Pancreas (tissue), 10 donors: Measurements from ENCODE around the gene KLRK1. TPM values are rescaled to one million over a fixed set of nuclear protein-coding genes. Genes with fewer than 3 reads are reported as not detected.
"Not testable (repeated sequence)": the region's sequence is repeated elsewhere in the genome, so short reads cannot be mapped to it uniquely, and the experiment has no call there.

Experiments used
- ATAC-seq, 4 donors: fragments of 200-7000 bp; cut with Tn5 transposase; one replicate each; pipeline versions ENCODE4 v1.8.0 to v1.9.1; 2020; ENCODE audit warnings: mild to moderate bottlenecking in 4 of 4, moderate library complexity in 4 of 4
- DNase-seq, 6 donors: peaks; one replicate each; pipeline ENCODE4 v3.0.0-alpha.2; 2020
- FAIRE-seq: peaks from 2 replicates; lab custom pipeline; 2012; peaks lifted over from hg19 to GRCh38; lab: Jason Lieb, UNC
- H3K27ac ChIP-seq, 4 donors: fragments of 200-600 bp; sonication (generic); 1 replicate in 3 of 4; 2 replicates in 1 of 4; pipeline versions ENCODE4 v1.5.0 to v1.8.0; 2020
- H3K27me3 ChIP-seq, 4 donors: fragments of 200-600 bp; one replicate each; pipeline ENCODE4 v1.8.0; 2021
- H3K36me3 ChIP-seq, 3 donors: fragments of 200-600 bp; sonication (generic) in 1 of 3; one replicate each; pipeline versions ENCODE4 v1.5.0 to v1.8.0; 2020 to 2021
- H3K4me1 ChIP-seq, 3 donors: fragments of 200-600 bp; one replicate each; pipeline ENCODE4 v1.8.0; 2021
- H3K4me3 ChIP-seq, 4 donors: fragments of 200-600 bp; sonication (generic) in 2 of 4; one replicate each; pipeline versions ENCODE4 v1.5.0 to v1.8.0; 2020 to 2021
- H3K9me3 ChIP-seq, 4 donors: fragments of 200-600 bp; one replicate each; pipeline ENCODE4 v1.8.0; 2021
- WGBS, 2 donors: extraction: QIAGEN DNeasy Blood & Tissue Kit; methylation state at CpG; one replicate each; pipeline ENCODE4 v1.1.7; 2013; 5-methylcytosine and 5-hydroxymethylcytosine counted together
- intact Hi-C, 3 donors: fragments of 100-400 bp; cut with DNase I; formaldehyde crosslinking; loops; one replicate each; pipeline versions ENCODE4 v1.11.1 to v1.14.2; 2022
- polyA plus RNA-seq, 2 donors: library from polyadenylated mRNA; stranded (reverse); fragments of 200-250 nt; gene quantifications; one replicate each; pipeline ENCODE4 v1.2.3, GENCODE V29; 2013
- total RNA-seq, 6 donors: library from RNA; stranded (reverse); fragmentation: NEBNext Ultra II Directional in 4 of 6; extraction: Animal tissue kit (Norgen Biotek cat#: 25700) in 4 of 6; gene quantifications; one replicate each; pipeline versions ENCODE4 v1.2.1 to v1.2.4, GENCODE V29; 2021 to 2023
- TF ChIP-seq, protein P1 (sequence below), 4 donors: fragments of 200-600 bp; sonication (generic) in 3 of 4; IDR thresholded peaks; one replicate each; pipeline versions ENCODE4 v1.5.0 to v1.8.0; 2021; ENCODE audit warnings: antibody characterized with exemption in 4 of 4
- donor health status: healthy with polysubstance abuse.
- donor health status: DM: no; HTN: no; CAD: no; lungs with moderate emphysema.
- donor health status: DM: no; HTN: no; CAD: no.
- donor health status: control.
- donor health status: control.
- donor health status: Bipolar disorder and iron deficiency.
- donor health status: DM: yes; HTN: yes; CAD: no.
- donor health status: DM: no; HTN: no; CAD: no.
- donor health status: DM: no; HTN: no; CAD: no.
- donor health status: DM: yes; HTN: yes; CAD: no.

KLRK1 gene
- total and polyA plus RNA-seq, 8 donors = 0.32 to 1.1 (median 0.69) TPM; not detected in 1

DNA sequence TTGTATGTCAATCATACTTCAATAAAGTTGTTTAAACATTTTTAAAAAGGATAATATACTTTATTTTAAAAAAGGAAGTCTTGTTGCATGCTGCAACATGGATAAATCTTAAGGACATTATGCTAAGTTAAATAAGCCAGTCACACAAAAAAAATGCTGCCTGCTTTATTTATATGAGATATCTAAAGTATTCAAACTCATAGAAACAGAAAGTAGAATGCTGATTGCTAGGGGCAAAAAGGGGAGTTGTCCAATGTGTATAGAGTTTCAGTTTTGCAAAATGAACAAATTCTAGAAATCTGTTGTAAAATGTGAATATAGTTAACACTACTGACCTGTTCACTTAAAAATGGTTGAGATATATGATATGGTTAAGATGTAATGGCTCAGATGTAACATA lies 11.0 kb upstream of the KLRK1 start:
- FAIRE-seq (no peak), ATAC-seq (no peak), DNase-seq (no peak)
- no peak overlapping the region for H3K27ac ChIP-seq
- H3K9me3 ChIP-seq = no peaks in the 10 kb centered on the region
- no peaks in the 10 kb centered on the region for H3K4me1 ChIP-seq
- no peaks in the 10 kb centered on the region for H3K36me3 ChIP-seq
- TF ChIP-seq, protein P1, sequence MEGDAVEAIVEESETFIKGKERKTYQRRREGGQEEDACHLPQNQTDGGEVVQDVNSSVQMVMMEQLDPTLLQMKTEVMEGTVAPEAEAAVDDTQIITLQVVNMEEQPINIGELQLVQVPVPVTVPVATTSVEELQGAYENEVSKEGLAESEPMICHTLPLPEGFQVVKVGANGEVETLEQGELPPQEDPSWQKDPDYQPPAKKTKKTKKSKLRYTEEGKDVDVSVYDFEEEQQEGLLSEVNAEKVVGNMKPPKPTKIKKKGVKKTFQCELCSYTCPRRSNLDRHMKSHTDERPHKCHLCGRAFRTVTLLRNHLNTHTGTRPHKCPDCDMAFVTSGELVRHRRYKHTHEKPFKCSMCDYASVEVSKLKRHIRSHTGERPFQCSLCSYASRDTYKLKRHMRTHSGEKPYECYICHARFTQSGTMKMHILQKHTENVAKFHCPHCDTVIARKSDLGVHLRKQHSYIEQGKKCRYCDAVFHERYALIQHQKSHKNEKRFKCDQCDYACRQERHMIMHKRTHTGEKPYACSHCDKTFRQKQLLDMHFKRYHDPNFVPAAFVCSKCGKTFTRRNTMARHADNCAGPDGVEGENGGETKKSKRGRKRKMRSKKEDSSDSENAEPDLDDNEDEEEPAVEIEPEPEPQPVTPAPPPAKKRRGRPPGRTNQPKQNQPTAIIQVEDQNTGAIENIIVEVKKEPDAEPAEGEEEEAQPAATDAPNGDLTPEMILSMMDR (IDR thresholded peaks at IDR 0.05) = no peak
- H3K4me3 ChIP-seq = no peak overlapping the region
- no peaks in the 10 kb centered on the region for H3K27me3 ChIP-seq
- intact Hi-C loops = no loop called here

DNA sequence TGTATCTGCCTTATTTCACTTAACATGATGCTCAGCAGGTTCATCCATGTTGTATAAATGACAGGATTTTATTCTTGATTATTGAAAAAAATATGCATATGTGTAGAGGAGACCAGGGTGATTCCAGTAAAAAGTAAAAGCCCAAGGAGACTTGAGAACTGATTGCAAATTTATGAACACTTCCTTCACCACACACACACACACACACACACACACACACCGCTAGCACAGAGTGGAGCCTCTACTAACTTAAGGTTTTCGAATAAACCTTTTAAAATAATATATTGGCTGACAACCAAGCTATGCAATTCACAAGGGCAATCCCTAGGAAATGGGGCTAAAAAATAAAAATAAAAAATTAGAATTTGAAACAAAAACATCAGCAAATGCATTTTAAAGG lies 8.3 kb upstream of the KLRK1 start:
- no peak for FAIRE-seq
- no peak overlapping the region for H3K4me3 ChIP-seq
- no peak for ATAC-seq
- DNase-seq = no peak
- no peaks in the 10 kb centered on the region for H3K9me3 ChIP-seq
- intact Hi-C loops = no loop called here
- no peaks in the 10 kb centered on the region for H3K27me3 ChIP-seq
- TF ChIP-seq, protein P1 (IDR thresholded peaks at IDR 0.05) = no peak
- WGBS, 2 donors = 77 to 83% methylated on average over 2 of the region's 2 CpGs
- H3K36me3 ChIP-seq = no peaks in the 10 kb centered on the region
- H3K4me1 ChIP-seq = no peaks in the 10 kb centered on the region
- no peak overlapping the region for H3K27ac ChIP-seq

DNA sequence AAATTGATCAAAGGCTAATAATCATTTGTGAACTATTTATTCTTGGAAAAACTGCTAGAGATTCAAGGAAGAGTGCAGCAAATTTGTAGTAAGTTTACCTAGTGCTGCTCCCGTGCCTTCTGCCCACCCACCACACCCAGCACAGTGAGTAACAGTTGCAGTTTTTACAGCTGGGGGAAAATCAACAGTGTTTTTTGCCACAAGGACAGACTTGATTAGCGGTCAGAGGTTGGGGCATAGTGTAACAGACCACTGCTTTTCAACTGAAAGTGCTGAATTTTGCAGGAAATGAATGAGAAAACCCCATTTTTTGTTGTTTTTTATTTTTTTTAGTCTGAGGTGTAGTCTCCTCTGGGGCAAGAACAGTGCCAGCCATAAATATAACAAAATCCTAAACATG lies 7.5 kb upstream of the KLRK1 start:
- H3K27me3 ChIP-seq = no peaks in the 10 kb centered on the region
- no peaks in the 10 kb centered on the region for H3K4me1 ChIP-seq
- intact Hi-C loops = no loop called here
- TF ChIP-seq, protein P1 (IDR thresholded peaks at IDR 0.05) = no peak
- no peak overlapping the region for H3K27ac ChIP-seq
- no peaks in the 10 kb centered on the region for H3K36me3 ChIP-seq
- DNase-seq (no peak), FAIRE-seq (no peak), ATAC-seq (no peak)
- no peaks in the 10 kb centered on the region for H3K9me3 ChIP-seq
- H3K4me3 ChIP-seq = no peak overlapping the region
- 44 to 78% methylated on average over 2 of the region's 2 CpGs for WGBS, 2 donors

DNA sequence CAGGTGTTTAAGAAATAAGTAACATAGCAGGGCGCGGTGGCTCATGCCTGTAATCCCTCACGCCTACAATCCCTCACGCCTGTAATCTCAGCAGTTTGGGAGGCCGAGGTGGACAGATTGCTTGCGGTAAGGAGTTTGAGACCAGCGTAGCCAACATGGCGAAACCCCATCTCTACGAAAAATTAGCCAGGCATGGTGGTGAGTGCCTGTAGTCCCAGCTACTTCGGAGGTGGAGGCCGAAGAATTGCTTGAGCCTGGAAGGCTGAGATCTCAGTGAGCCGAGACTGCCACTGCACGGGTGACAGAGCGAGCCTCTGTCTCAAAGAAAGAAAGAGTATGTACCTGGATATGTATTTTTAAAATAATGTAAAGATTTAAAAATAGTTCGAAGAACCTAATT lies 6.3 kb upstream of the KLRK1 start:
- H3K4me3 ChIP-seq, H3K9me3 ChIP-seq, DNase-seq, intact Hi-C loops, H3K27ac ChIP-seq, H3K27me3 ChIP-seq, FAIRE-seq, H3K36me3 ChIP-seq, ATAC-seq, H3K4me1 ChIP-seq: not testable (repeated sequence)
- 87 to 92% methylated on average over 15 of the region's 15 CpGs for WGBS, 2 donors

DNA sequence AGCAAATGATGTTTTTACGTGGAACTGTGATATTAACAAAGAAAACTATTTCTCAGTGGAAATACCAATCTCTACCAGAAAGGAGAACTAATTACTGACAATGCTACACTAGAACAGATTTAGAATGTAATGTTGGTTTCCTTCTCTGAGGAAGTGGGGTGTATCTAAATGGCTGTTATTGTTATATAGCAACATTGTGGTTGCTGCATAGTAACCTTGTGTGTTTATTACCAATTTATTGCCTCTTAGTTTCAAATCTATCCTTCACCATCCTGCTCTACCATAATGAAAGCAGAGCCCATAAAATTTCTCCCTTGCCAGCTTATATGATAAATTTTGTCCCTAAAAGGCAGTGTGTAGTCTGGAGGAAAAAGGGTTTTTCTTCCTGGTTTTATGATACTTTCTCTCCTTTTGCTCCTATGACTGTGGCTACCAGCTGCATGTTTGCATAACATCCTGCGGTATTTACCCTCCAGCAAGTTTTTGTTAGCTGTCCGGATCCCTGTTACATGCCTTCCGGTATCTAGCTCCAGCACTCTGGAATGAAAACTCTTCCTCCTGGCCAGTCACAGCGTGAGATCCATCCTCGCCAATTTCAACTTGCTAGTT lies 5.7 kb upstream of the KLRK1 start:
- Histone ChIP-seq H3K27ac (peak overlapping the region in 2 of 4 donors; percentile 5 to 42), H3K9me3 (no peaks in the 10 kb centered on the region), H3K36me3 (no peaks in the 10 kb centered on the region), H3K4me3 (no peak overlapping the region), H3K27me3 (no peaks in the 10 kb centered on the region), H3K4me1 (no peaks in the 10 kb centered on the region)
- intact Hi-C loops = no loop called here
- FAIRE-seq (peak; percentile 91), DNase-seq (no peak), ATAC-seq (peak; percentile 50 to 86 (median 86))
- 17 to 19% methylated on average over 6 of the region's 6 CpGs for WGBS, 2 donors
- TF ChIP-seq, protein P1 (IDR thresholded peaks at IDR 0.05) = no peak

DNA sequence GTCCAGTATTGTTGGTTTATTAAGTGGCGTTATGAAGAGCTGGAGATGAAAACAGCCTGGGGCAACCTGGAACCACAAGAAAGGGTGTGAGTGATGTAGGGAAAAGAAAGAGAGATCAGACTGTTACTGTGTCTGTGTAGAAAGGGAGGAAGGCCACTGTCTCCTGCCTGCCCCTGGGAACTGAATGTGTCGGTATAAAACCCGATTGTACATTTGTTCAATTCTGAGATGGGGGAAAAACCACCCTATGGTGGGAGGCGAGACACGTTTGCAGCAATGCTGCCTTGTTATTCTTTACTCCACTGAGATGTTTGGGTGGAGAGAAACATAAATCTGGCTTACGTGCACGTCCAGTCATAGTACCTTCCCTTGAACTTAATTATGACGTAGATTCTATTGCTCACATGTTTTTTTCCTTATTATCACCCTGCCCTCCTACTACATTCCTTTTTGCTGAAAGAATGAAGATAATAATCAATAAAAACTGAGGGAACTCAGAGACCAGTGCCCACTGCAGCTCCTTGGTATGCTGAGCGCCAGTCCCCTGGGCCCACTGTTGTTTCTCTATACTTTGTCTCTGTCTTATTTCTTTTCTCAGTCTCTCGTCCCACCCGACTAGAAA lies 4.8 kb upstream of the KLRK1 start:
- 85 to 90% methylated on average over 11 of the region's 11 CpGs for WGBS, 2 donors
- ATAC-seq, intact Hi-C loops, H3K4me1 ChIP-seq, H3K27ac ChIP-seq, H3K4me3 ChIP-seq, DNase-seq, H3K27me3 ChIP-seq, H3K9me3 ChIP-seq, FAIRE-seq, H3K36me3 ChIP-seq: not testable (repeated sequence)
